H1 (cell line): Measurements from ENCODE around the gene FOXL3.

Experiments used
- EGR1 ChIP-seq: IDR thresholded peaks from 2 replicates; pipeline ENCODE4 v1.6.1; 2011; ENCODE audit warnings: low read depth, low read length, borderline replicate concordance
- GABPA ChIP-seq: IDR thresholded peaks from 2 replicates; pipeline ENCODE4 v1.6.1; 2011; ENCODE audit warnings: mild to moderate bottlenecking, low read length, moderate library complexity, borderline replicate concordance; ENCODE audit not compliant: insufficient read depth
- TF ChIP-seq, protein P1 (sequence below), 3 experiments: IDR thresholded peaks; 1 replicate in 2 of 3; 2 replicates in 1 of 3; pipeline versions ENCODE4 v1.5.1 to v1.6.1; 2011; ENCODE audit warnings: low read length in 3 of 3, mild to moderate bottlenecking in 3 of 3, inconsistent platforms in 2 of 3, low read depth in 1 of 3, moderate library complexity in 1 of 3; ENCODE audit not compliant: insufficient read depth in 1 of 3; ENCODE audit errors: control extremely low read depth in 1 of 3

DNA sequence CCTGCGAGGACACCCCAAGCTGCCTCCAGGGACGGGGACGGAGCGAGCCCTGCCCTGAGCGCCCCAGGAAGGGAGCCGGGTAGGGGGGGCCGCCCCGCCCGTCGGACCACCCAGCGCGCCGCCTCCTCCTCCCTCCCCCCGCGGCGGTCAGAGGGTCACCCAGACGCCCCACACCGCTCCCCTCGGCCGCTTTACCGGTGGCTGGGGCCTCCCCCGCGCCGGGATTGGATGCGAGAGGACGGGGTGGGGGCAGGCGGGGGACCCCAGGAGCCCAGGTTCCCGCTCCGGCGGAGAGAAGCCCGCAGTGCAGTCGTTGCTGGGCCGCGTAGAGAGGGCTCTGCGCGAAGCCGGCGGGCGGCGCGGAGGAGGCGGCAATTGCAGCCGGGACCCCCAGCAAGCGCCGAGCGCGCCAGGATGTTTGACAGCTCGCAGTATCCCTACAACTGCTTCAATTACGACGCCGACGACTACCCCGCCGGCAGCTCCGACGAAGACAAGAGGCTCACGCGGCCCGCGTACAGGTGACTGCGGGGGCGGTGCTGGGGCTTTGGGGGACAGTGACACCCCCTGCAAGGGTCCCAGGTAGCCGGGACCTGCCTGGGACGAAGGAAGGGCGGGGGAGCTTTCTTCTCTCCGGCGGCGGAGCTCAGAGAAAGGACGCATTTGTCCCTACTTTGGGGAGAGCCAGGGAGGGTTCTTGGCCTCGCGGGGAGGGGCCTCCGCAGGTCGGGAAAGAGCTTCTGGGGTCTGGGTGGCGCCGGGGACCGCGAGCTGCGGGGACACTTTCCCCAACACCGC is at the start of gene FOXL3:
- TF ChIP-seq, protein P1, sequence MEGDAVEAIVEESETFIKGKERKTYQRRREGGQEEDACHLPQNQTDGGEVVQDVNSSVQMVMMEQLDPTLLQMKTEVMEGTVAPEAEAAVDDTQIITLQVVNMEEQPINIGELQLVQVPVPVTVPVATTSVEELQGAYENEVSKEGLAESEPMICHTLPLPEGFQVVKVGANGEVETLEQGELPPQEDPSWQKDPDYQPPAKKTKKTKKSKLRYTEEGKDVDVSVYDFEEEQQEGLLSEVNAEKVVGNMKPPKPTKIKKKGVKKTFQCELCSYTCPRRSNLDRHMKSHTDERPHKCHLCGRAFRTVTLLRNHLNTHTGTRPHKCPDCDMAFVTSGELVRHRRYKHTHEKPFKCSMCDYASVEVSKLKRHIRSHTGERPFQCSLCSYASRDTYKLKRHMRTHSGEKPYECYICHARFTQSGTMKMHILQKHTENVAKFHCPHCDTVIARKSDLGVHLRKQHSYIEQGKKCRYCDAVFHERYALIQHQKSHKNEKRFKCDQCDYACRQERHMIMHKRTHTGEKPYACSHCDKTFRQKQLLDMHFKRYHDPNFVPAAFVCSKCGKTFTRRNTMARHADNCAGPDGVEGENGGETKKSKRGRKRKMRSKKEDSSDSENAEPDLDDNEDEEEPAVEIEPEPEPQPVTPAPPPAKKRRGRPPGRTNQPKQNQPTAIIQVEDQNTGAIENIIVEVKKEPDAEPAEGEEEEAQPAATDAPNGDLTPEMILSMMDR (IDR thresholded peaks at IDR 0.05; ENCODE audit: control extremely low read depth in 1 of 3, insufficient read depth in 1 of 3, low read depth in 1 of 3, low read length in 3 of 3) = no peak
- TF ChIP-seq GABPA = no peak
- TF ChIP-seq EGR1 = no peak
